Prostate gland (tissue), 2 donors: ENCODE results near the gene SLC35F3.

Experiments used
- POLR2A ChIP-seq: fragments of 450-650 bp; IDR thresholded peaks from one replicate; pipeline ENCODE4 v1.6.1; 2016; ENCODE audit warnings: antibody characterized with exemption, mild to moderate bottlenecking
- POLR2AphosphoS5 ChIP-seq: sonication (generic); formaldehyde crosslinking; IDR thresholded peaks from one replicate; pipeline ENCODE4 v1.6.1; 2017; ENCODE audit warnings: antibody characterized with exemption
- TF ChIP-seq, protein P1 (sequence below), 4 experiments: fragments of 200-600 bp in 2 of 4; fragments of 450-650 bp in 2 of 4; sonication (generic) in 2 of 4; IDR thresholded peaks; 1 replicate in 3 of 4; 2 replicates in 1 of 4; pipeline ENCODE4 v1.5.1; 2016 to 2019; ENCODE audit warnings: antibody characterized with exemption in 4 of 4, mild to moderate bottlenecking in 2 of 4, moderate library complexity in 2 of 4

DNA sequence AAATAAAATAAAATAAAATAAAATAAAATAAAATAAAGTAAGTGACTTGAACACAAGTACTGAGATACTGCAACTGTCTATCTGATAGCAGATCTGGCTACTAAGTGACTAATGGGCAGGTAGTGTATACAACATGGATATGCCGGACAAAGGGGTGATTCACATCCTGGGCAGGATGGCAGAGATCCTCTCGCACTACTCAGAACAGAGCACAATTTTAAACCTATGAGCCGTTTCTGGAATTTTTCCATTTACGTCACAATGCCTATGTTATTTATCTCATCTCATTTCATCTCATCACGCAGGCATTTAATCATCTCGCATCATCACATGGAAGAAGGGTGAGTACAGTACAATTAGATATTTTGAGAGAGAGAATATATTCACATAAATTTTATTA lies 235.5 kb downstream of the SLC35F3 start:
- TF ChIP-seq, protein P1, sequence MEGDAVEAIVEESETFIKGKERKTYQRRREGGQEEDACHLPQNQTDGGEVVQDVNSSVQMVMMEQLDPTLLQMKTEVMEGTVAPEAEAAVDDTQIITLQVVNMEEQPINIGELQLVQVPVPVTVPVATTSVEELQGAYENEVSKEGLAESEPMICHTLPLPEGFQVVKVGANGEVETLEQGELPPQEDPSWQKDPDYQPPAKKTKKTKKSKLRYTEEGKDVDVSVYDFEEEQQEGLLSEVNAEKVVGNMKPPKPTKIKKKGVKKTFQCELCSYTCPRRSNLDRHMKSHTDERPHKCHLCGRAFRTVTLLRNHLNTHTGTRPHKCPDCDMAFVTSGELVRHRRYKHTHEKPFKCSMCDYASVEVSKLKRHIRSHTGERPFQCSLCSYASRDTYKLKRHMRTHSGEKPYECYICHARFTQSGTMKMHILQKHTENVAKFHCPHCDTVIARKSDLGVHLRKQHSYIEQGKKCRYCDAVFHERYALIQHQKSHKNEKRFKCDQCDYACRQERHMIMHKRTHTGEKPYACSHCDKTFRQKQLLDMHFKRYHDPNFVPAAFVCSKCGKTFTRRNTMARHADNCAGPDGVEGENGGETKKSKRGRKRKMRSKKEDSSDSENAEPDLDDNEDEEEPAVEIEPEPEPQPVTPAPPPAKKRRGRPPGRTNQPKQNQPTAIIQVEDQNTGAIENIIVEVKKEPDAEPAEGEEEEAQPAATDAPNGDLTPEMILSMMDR (IDR thresholded peaks at IDR 0.05): no peak
- no peak for TF ChIP-seq POLR2A
- TF ChIP-seq POLR2AphosphoS5: no peak
